Measurements from ENCODE around the gene TMEM8B.
"Not testable (repeated sequence)": the region's sequence is repeated elsewhere in the genome, so short reads cannot be mapped to it uniquely, and the experiment has no call there.

TMEM8B gene

GRCh38 chr9:35908504-35909125, 79.6 kb downstream of the TMEM8B start:
- DNase-seq (ENCODE audit: low read depth), result no peak

- DNase-seq (ENCODE audit: low read depth), result no peak
Measured at GRCh38 chr9:35909274-35909673, 80.2 kb downstream of the TMEM8B start, which contains the start of gene SPAAR. TSS of gene SPAAR (plus strand) at chr9:35909490. CDS start at chr9:35910464, 974 bp downstream.

- no peak for DNase-seq (ENCODE audit: low read depth)
Measured at GRCh38 chr9:35909687-35910612, 80.9 kb downstream of the TMEM8B start.

- DNase-seq (ENCODE audit: low read depth), result no peak
Measured at GRCh38 chr9:35910613-35911359, 81.8 kb downstream of the TMEM8B start.

- no peak for DNase-seq (ENCODE audit: low read depth)
Measured at GRCh38 chr9:35911690-35912089, 82.7 kb downstream of the TMEM8B start.

- DNase-seq (ENCODE audit: low read depth), result no peak
Measured at GRCh38 chr9:35912791-35913400, 83.9 kb downstream of the TMEM8B start.

- not testable (repeated sequence) for DNase-seq (ENCODE audit: low read depth)
Measured at GRCh38 chr9:35913429-35913828, 84.4 kb downstream of the TMEM8B start.

GRCh38 chr9:35914301-35914807, 85.3 kb downstream of the TMEM8B start:
- no peak for DNase-seq (ENCODE audit: low read depth)

Data from GM04504 (cell line).